SK-N-DZ (cell line): Measurements from ENCODE around the gene ESYT2. TPM values are rescaled to one million over a fixed set of nuclear protein-coding genes. Genes with fewer than 3 reads are reported as not detected.
"Not testable (repeated sequence)": the region's sequence is repeated elsewhere in the genome, so short reads cannot be mapped to it uniquely, and the experiment has no call there.

Experiments
- DNase-seq: peaks from one replicate; pipeline ENCODE4 v3.0.0-alpha.2; 2015; ENCODE audit warnings: low spot score
- polyA plus RNA-seq, 2 experiments: library from polyadenylated mRNA; depleted of rRNA; stranded (reverse); fragments of >200 nt; gene quantifications; 2 replicates each; pipeline ENCODE4 v1.2.3, GENCODE V29; 2014

The ESYT2 gene, protein sequence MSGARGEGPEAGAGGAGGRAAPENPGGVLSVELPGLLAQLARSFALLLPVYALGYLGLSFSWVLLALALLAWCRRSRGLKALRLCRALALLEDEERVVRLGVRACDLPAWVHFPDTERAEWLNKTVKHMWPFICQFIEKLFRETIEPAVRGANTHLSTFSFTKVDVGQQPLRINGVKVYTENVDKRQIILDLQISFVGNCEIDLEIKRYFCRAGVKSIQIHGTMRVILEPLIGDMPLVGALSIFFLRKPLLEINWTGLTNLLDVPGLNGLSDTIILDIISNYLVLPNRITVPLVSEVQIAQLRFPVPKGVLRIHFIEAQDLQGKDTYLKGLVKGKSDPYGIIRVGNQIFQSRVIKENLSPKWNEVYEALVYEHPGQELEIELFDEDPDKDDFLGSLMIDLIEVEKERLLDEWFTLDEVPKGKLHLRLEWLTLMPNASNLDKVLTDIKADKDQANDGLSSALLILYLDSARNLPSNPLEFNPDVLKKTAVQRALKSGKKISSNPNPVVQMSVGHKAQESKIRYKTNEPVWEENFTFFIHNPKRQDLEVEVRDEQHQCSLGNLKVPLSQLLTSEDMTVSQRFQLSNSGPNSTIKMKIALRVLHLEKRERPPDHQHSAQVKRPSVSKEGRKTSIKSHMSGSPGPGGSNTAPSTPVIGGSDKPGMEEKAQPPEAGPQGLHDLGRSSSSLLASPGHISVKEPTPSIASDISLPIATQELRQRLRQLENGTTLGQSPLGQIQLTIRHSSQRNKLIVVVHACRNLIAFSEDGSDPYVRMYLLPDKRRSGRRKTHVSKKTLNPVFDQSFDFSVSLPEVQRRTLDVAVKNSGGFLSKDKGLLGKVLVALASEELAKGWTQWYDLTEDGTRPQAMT
- polyA plus RNA-seq (2014; cell fraction: cytosol; rRNA removed): 33.9 and 42.8 TPM in 2 replicates
- 19.8 and 21.4 TPM in 2 replicates for polyA plus RNA-seq (2014; cell fraction: nucleus; rRNA removed)

DNA sequence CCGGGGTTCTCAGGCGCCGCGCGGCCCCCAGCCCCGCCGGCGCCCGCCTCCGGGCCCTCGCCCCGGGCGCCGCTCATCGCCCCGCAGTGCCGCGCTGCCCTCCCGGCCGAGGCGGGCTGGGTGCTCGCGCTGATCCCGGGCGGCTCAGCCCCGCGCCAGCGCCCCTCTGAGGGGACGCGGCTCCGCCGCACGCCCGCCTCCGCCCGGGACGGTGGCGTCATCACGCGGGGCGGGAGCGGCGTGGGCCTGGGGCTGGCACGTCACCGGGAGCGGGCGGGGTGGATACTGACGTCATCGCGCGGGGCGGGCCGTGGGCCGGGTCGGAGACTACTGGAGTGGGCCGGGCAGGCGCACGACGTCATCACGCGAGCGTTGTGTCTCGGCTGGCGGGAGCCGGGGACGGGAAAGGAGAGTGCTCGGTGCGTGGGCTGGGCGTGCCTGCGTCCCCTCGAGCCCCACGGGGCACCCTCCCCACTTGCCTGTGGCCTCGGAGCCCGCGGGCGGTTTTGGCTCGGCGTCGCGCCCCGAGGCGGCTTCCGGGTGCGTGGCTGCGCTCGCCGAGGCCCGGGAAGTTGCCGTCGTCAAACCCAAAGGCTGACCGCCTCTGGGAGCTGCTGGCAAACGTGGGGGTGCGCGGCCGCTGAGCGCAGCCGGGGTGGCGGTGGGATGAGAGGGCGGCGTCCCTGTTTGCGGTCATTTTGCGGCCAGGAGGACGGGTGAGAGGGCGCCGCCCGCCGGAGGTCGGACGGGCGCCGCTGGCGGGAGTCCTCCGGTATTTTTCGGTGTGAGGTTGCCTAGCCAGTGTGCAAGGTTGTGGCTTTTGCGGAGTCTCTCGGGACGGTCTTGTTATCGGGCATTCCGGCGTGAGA, at the start of gene ESYT2:
Gene ESYT2 (minus strand): TSS at position 168 of the 869 bp plus-strand sequence. CDS start 91 bp downstream, at position 77.
- DNase-seq: peak; percentile 95

DNA sequence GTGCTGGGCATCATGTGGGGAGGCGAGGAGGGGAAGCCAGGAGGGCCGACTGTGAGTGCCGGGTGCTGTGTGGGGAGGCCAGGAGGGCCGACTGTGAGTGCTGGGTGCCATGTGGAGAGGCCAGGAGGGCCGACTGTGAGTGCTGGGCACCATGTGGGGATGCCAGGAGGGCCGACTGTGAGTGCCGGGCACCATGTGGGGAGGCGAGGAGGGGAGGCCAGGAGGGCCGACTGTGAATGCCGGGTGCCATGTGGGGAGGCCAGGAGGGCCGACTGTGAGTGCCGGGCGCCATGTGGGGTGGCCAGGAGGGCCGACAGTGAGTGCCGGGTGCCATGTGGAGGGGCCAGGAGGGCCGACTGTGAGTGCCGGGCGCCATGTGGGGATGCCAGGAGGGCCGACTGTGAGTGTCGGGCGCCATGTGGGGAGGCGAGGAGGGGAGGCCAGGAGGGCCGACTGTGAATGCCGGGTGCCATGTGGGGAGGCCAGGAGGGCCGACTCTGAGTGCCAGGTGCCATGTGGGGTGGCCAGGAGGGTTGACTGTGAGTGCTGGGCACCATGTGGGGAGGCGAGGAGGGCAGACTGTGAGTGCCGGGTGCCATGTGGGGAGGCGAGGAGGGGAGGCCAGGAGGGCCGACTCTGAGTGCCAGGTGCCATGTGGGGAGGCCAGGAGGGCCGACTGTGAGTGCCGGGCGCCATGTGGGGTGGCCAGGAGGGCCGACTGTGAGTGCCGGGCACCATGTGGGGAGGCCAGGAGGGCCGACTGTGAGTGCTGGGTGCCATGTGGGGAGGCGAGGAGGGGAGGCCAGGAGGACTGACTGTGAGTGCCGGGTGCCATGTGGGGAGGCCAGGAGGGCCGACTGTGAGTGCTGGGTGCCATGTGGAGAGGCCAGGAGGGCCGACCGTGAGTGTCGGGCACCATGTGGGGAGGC, 49.1 kb upstream of the ESYT2 start:
- not testable (repeated sequence) for DNase-seq

DNA sequence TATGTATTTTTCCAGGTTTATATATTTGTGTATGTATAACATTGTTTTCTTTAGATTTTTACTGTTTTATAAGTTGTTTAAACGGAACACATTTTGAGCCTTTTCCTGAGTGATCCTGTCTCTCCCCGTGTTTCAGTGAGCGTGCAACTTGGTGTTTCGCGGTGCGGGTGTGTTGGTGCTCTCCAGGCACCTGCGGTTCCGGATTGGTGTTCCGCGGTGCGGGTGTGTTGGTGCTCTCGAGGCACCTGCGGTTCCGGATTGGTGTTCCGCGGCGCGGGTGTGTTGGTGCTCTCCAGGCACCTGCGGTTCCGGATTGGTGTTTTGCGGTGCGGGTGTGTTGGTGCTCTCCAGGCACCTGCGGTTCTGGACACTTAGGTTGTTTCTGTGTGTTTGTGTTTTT, 47.7 kb upstream of the ESYT2 start:
- DNase-seq: no peak

DNA sequence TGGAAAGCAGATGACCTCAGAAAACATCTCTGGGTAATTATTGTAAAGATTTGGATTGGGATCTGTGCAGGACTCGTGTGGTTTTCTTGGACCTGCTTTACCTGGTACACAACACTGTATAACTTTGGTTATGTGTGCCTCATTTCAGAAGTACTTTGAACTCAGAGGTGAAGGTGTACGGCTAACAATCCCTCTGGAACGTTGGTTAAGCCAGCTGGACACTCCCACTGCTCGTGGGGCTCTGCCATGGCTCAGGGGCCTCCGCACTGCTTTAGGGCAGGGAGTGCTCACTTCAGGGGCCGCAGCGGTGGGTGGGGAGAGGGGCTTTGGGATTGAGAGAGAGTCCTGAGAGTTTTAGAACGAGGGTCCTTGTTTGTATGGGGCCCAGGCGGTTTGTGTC, 40.6 kb upstream of the ESYT2 start:
- no peak for DNase-seq

DNA sequence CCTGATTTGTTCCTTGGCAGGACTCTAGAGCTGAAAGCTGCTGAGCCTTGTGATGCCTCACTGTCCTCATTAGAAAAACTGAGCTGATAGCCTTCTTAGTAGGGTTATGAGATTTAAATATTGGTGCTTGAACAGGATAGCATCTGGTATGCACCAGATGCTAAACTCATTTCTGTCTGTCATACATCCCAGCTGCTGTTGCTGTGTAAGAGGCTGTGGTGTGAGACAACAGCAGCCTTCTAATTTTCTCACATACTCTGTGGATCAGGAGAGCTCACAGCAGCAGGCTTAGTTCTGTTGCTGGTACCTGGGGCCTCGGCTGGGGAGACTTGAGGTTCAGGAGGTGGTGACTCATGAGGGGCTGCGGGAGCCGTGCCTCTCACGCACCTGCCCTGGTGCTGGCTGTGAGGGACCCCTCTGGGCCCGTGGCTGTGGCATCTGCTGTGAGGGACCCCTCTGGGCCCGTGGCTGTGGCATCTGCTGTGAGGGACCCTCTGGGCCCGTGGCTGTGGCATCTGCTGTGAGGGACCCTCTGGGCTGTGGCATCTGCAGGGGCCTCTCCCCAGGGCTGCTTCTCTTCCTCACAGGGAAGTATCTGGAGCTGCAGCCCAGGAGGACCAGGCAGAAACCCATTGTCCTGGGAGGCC, 39.6 kb upstream of the ESYT2 start:
- no peak for DNase-seq

DNA sequence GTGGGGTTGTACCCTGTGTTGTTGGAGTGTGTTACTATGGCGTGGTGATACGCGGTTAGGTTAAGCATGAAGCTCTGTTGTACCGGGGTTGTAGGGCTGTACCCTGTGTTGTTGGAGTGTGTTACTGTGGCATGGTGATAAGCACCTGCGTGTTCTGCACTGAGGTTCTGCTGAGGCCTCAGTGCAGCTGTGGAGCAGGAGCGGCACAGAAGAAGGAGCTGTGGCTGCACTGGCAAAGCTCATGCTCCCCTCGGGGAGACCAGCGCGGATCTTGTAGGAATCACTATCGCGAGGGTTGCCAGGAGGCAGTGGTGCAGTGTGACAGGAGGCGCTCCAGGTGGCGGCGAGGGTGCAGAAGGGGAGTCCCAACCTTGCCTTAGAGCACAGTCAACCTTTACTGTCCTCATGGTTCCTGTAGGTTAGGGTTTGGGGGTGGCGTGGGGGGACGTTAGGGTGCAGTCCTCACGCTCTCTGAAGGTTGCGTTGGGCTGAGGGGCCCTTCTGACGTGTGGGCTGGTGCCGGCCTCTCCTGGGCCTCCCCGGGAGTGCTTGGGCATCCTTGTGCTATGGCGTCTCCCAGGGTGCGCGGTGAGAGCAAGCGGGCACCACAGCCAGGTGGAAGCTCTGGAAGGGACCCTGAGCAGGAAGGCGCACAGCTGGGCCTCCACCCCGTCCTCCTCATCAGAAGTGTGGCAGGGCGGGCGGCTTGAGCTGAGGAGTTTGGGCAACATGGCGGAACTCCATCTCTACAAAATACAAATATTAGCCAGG, 38.1 kb upstream of the ESYT2 start:
- DNase-seq: no peak

DNA sequence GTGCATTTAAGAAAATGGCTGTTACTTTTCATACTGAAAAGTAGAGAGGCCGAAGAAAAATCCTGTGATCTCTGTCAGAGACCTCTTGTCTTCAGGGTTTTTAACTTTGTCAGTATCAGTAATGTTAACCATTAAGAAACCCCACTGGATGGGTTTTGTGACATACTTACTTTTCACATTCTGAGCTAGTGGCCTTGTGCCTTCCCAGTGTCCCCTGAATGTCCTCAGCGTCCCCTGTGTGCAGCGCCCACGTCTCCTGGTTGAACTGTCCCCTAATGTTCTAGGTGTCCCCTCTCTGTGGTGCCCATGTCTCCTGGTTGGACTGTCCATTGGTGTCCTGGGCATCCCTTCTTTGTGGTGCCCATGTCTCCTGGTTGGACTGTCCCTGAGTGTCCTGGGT, 36.7 kb upstream of the ESYT2 start:
- DNase-seq: no peak

DNA sequence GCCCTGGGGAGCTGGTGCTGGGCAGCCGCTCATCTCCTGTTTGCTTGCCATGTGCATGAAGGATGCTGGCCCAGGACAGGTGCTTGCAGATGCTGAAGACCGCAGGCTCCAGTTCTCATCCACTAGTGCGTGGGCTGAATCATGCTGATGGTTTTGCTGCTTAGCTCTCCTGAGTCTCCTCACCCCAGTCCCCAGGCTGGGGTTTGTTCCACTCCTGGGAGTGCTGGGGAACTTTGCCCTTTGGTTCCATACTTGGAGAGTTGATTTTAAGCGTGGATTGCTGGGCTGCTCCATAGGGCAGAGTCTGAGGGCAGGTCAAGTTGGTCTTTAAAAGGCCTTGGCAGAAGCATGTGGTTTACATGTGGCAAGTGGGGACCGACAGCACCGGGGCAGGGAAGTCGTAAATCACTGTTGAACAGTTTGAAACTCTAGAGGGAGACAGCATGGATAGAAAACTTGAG, 36.2 kb upstream of the ESYT2 start:
- DNase-seq: no peak

DNA sequence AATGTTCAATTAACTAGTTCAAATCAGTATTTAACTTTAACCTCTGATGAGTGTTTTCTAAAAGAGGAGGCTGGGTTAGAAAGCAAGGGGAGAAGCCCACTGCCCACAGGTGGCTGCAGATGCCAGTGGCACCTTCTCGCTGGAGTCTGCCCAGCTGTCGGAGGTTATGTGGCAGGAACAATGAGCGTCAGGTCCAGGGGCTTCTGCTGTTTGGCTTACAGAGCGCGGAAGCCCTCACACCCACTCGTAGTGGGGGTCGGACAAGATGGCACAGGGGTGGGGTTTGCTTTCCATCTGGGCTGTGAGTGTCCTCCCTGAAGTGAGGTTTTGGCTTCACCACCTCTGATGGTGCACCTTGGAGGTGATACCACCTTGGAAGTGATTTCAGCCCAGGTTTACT, 35.5 kb upstream of the ESYT2 start:
- DNase-seq: no peak

DNA sequence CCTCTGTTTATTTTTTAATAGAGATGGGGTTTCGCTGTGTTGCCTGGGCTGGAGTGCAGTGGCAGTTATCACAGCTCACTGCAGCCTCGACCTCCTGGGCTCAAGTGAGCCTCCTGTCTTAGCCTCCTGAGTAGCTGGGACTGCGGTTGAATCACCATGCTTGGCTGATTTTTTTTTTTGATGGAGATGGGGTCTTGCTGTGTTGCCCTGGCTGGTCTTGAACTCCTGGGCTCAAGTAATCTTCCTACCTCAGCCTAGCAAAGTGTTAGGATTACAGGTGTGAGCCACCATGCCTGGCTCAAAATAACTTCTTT, 35.2 kb upstream of the ESYT2 start:
- no peak for DNase-seq

DNA sequence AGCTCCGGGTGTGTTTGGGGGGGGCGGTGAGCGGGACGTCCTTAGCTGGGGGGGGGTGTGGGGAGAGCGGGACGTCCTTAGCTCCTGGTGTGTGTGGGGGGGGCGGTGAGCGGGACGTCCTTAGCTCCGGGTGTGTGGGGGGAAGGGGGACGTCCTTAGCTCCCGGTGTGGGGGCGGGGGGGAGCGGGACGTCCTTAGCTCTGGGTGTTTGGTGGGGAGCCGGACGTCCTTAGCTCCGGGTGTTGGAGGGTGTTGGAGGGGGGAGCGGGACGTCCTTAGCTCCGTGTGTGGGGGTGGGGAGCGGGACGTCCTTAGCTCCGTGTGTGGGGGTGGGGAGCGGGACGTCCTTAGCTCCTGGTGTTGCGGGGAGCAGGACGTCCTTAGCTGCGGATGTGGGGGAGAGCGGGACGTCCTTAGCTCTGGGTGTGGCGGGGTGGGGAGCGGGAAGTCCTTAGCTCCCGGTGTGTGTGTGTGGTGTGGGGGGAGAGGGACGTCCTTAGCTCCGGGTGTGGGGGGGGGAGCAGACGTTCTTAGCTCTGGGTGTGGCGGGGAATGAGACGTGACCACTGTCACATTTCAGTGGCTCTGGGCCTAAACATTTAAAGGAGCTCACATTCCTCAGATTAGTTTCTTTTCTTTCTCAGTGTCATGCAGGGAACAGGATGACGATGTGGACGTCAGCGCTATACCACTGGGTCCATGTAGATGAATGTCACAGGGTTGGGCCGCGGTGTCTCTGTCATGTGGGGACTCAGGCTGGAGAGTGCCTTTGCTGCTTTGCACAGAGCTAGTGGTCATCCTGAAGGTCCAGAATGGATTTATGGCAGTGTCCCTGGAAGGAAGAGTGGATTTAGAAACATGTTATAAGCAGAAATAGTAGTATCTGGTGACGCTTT, 34.5 kb upstream of the ESYT2 start:
- no peak for DNase-seq

DNA sequence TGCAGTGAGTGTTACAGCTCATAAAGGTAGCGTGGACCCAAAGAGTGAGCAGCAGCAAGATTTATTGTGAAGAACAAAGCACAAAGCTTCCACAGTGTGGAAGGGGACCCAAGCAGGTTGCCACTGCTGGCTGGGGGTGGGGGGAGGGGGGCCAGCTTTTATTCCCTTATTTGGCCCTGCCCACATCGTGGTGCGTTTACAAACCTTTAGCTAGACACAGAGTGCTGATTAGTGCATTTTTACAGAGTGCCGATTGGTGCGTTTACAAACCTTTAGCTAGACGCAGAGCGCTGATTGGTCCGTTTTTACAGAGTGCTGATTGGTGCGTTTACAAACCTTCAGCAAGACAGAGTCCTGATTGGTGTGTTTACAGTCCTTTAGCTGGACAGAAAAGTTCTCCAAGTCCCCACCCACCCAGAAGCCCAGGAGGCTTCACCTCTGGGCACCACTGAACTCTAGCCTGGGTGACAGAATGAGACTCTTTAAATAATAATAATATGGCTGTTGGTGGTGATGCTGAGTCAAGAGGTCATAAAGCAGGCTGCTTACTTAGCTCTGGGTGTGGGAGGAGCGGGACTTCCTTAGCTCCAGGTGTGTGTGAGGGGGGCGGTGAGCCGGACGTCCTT, 33.8 kb upstream of the ESYT2 start:
- not testable (repeated sequence) for DNase-seq

DNA sequence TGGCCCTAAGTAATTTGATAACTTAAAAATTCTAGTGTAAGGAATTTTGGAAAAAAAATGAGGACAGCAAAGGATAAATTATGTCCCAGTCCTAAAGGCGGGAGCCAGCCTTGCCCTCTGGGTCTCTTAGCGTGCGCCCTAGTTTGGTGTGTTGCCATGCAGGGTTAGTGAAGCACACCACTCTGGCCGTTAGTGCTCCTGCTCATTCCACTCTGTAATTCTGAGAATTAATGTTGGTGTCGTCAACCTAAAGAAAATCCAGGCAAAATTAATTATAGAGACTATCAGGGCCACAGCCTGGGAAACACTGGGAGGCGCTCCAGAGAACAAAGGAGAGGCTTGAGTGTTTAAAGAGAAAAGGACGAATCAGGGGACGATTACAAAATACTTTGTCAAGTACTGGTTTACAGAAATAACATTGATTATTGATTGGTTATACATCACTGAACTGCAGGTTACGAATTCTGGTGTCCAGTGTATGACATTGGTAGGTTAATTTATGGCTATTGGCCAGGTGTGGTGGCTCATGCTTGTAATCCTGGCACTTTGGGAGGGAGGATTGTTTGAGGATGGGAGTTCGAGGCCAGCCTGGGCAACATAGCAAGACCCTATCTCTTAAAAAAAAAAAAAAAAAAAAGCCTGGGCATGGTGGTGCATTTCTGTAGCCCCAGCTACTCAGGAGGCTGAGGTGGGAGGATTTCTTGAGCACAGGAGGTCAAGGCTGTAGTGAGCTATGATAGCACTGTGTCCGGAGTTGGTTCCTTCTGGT, 32.8 kb upstream of the ESYT2 start:
- DNase-seq: no peak

DNA sequence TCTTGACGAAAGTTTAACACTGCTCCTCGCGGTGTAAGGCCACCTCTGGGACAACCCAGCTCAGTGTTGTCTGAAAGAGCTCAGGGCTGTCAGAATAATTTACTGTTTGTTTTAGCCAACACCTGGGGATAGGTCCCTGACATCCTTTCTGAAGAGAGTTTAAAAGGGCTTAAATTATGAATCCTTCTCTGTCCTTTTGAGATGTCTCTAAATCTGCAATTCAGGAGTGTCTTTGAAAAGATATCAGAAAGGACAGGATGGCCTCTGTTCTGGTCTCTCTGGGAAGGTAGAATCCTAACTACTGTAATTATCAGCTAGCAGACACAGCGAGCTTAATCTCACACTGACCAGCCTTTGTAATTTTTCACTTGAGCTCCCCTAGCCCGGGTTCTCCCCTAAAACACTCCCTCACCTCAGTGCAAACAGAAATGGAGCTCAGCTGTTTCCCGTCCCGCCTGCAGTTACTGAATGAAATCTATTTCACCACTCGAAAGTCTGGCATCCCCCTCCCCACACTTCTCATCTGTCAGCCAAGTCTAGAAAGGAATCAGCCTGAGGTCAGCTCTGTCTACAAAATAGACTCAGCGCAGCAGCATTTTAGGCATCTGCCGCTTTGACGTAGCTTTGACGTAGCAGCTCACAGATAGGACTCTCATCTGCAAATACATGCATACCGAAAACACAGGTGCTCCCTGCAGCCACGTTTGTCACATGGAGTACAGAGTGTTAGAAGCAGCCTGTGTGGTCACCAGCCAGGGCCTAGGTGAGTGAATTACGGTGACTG, 31.9 kb upstream of the ESYT2 start:
- no peak for DNase-seq

DNA sequence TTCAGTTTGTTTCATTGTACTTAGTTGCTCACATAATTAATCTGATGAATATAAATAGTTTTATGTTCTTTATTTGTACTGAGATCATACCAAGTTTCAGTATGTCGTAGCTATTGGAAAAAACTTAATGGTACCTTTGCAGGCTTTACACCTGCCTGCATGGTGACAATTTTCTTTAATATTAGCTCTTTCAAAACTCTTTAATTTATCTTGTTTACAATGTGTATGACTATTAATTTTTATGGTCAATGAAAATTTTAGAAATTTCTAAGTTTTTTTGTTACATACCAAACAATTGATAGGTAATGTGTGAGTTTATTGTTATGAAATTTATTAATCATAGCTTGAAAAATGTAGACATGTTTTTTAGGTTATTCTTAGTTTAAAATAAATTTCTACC, 31.1 kb upstream of the ESYT2 start:
- no peak for DNase-seq
